Measurements from ENCODE around the gene PRDM8. TPM values are rescaled to one million over a fixed set of nuclear protein-coding genes. Genes with fewer than 3 reads are reported as not detected.

PRDM8 gene
- total and polyA plus RNA-seq, 4 donors: 0.46 to 5.0 (median 2.1) TPM

- Histone ChIP-seq H3K36me3 (ENCODE audit: control insufficient read depth in 4 of 4, insufficient read depth in 4 of 4, low read length in 4 of 4) (no peaks in the 10 kb centered on the region), H3K4me1 (ENCODE audit: control insufficient read depth in 5 of 5, insufficient read depth in 5 of 5, low read length in 5 of 5) (peaks cover 0 to 2% (median 0%) of the 10 kb centered on the region in 5 donors), H3K9ac (ENCODE audit: insufficient read depth in 1 of 2, low read length in 2 of 2) (no peak overlapping the region), H3K27ac (ENCODE audit: low read depth in 1 of 2, low read length in 1 of 2) (no peak overlapping the region), H3K9me3 (ENCODE audit: control insufficient read depth in 4 of 4, insufficient read depth in 3 of 4, low read length in 3 of 4) (peaks cover 0 to 3% (median 1%) of the 10 kb centered on the region in 4 donors), H3K4me3 (no peak overlapping the region), H3K27me3 (ENCODE audit: control insufficient read depth in 3 of 3, insufficient read depth in 3 of 3, low read length in 2 of 3) (no peaks in the 10 kb centered on the region)
- no peak for TF ChIP-seq CTCF (IDR thresholded peaks at IDR 0.05; ENCODE audit: control extremely low read depth, extremely low read depth)
- no peak for DNase-seq
- no peak for ATAC-seq (ENCODE audit: insufficient read depth, low FRiP score)
- WGBS, 2 donors: 83 to 96% methylated on average over 4 of the region's 4 CpGs
Observed at GRCh38 chr4:80153874-80154544, 43.3 kb upstream of the PRDM8 start.

- TF ChIP-seq CTCF (IDR thresholded peaks at IDR 0.05; ENCODE audit: control extremely low read depth, extremely low read depth): no peak
- Histone ChIP-seq H3K9me3 (ENCODE audit: control insufficient read depth in 4 of 4, insufficient read depth in 3 of 4, low read length in 3 of 4) (peaks cover 0 to 3% (median 1%) of the 10 kb centered on the region in 4 donors), H3K36me3 (ENCODE audit: control insufficient read depth in 4 of 4, insufficient read depth in 4 of 4, low read length in 4 of 4) (no peaks in the 10 kb centered on the region), H3K27me3 (ENCODE audit: control insufficient read depth in 3 of 3, insufficient read depth in 3 of 3, low read length in 2 of 3) (no peaks in the 10 kb centered on the region), H3K27ac (ENCODE audit: low read depth in 1 of 2, low read length in 1 of 2) (no peak overlapping the region), H3K4me1 (ENCODE audit: control insufficient read depth in 5 of 5, insufficient read depth in 5 of 5, low read length in 5 of 5) (peaks cover 0 to 2% (median 0%) of the 10 kb centered on the region in 5 donors), H3K9ac (ENCODE audit: insufficient read depth in 1 of 2, low read length in 2 of 2) (no peak overlapping the region), H3K4me3 (no peak overlapping the region)
- DNase-seq: no peak
- WGBS, 2 donors: 68 to 88% methylated on average over 3 of the region's 3 CpGs
- no peak for ATAC-seq (ENCODE audit: insufficient read depth, low FRiP score)
Observed at GRCh38 chr4:80154545-80154933, 42.8 kb upstream of the PRDM8 start.

- 76 to 77% methylated on average over 2 of the region's 2 CpGs for WGBS, 2 donors
- Histone ChIP-seq H3K9me3 (ENCODE audit: control insufficient read depth in 4 of 4, insufficient read depth in 3 of 4, low read length in 3 of 4) (peaks cover 0 to 3% (median 1%) of the 10 kb centered on the region in 4 donors), H3K27me3 (ENCODE audit: control insufficient read depth in 3 of 3, insufficient read depth in 3 of 3, low read length in 2 of 3) (no peaks in the 10 kb centered on the region), H3K36me3 (ENCODE audit: control insufficient read depth in 4 of 4, insufficient read depth in 4 of 4, low read length in 4 of 4) (no peaks in the 10 kb centered on the region), H3K27ac (ENCODE audit: low read depth in 1 of 2, low read length in 1 of 2) (no peak overlapping the region), H3K4me3 (no peak overlapping the region), H3K9ac (ENCODE audit: insufficient read depth in 1 of 2, low read length in 2 of 2) (no peak overlapping the region), H3K4me1 (ENCODE audit: control insufficient read depth in 5 of 5, insufficient read depth in 5 of 5, low read length in 5 of 5) (peaks cover 0 to 2% (median 0%) of the 10 kb centered on the region in 5 donors)
- DNase-seq (no peak), ATAC-seq (ENCODE audit: insufficient read depth, low FRiP score) (no peak)
- no peak for TF ChIP-seq CTCF (IDR thresholded peaks at IDR 0.05; ENCODE audit: control extremely low read depth, extremely low read depth)
Observed at GRCh38 chr4:80155316-80155982, 41.9 kb upstream of the PRDM8 start.
